Measurements from ENCODE around the gene MED29.

DNA sequence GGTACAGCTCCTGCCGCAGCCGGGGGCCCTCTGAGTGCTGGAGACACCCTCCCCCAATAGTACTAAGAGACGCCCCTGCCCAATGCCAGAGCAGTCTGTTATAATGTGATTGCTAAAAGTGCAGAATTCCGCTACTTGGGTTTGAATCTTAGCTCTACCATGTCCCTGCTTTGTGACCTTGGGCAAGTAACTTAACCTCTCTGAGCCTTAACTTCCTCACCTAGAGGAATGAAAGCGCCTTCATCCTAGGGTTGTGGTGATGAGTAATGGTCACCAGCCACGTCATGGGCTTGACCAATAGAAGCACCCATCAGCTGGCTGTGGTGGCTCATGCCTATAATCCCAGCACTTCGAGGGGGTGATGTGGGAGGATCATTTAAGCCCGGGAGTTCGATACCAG is 27.8 kb downstream of the MED29 start:
- TF ChIP-seq, protein P1, sequence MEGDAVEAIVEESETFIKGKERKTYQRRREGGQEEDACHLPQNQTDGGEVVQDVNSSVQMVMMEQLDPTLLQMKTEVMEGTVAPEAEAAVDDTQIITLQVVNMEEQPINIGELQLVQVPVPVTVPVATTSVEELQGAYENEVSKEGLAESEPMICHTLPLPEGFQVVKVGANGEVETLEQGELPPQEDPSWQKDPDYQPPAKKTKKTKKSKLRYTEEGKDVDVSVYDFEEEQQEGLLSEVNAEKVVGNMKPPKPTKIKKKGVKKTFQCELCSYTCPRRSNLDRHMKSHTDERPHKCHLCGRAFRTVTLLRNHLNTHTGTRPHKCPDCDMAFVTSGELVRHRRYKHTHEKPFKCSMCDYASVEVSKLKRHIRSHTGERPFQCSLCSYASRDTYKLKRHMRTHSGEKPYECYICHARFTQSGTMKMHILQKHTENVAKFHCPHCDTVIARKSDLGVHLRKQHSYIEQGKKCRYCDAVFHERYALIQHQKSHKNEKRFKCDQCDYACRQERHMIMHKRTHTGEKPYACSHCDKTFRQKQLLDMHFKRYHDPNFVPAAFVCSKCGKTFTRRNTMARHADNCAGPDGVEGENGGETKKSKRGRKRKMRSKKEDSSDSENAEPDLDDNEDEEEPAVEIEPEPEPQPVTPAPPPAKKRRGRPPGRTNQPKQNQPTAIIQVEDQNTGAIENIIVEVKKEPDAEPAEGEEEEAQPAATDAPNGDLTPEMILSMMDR (IDR thresholded peaks at IDR 0.05), result no peak
- TF ChIP-seq NFE2L2 (conservative IDR thresholded peaks at IDR 0.05; ENCODE audit: low read length) (no peak), EP300 (IDR thresholded peaks at IDR 0.05) (no peak), RAD21 (conservative IDR thresholded peaks at IDR 0.05 in 1 of 2, IDR thresholded peaks at IDR 0.05 in 1 of 2) (no peak), JUNB (IDR thresholded peaks at IDR 0.05) (no peak), POLR2A (IDR thresholded peaks at IDR 0.05; ENCODE audit: low read length) (no peak), BHLHE40 (IDR thresholded peaks at IDR 0.05; ENCODE audit: low read depth, low read length) (no peak)
- TF ChIP-seq, protein P2, sequence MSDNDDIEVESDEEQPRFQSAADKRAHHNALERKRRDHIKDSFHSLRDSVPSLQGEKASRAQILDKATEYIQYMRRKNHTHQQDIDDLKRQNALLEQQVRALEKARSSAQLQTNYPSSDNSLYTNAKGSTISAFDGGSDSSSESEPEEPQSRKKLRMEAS (IDR thresholded peaks at IDR 0.05), result no peak
- TF ChIP-seq, protein P3, sequence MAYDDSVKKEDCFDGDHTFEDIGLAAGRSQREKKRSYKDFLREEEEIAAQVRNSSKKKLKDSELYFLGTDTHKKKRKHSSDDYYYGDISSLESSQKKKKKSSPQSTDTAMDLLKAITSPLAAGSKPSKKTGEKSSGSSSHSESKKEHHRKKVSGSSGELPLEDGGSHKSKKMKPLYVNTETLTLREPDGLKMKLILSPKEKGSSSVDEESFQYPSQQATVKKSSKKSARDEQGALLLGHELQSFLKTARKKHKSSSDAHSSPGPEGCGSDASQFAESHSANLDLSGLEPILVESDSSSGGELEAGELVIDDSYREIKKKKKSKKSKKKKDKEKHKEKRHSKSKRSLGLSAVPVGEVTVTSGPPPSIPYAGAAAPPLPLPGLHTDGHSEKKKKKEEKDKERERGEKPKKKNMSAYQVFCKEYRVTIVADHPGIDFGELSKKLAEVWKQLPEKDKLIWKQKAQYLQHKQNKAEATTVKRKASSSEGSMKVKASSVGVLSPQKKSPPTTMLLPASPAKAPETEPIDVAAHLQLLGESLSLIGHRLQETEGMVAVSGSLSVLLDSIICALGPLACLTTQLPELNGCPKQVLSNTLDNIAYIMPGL (CRISPR knock-in tag; IDR thresholded peaks at IDR 0.05; ENCODE audit: borderline replicate concordance), result no peak
